Fibroblast of lung (primary cell): Measurements from ENCODE around the gene VSTM2B. TPM values are rescaled to one million over a fixed set of nuclear protein-coding genes. Genes with fewer than 3 reads are reported as not detected.

Experiments
- DNase-seq, 2 donors: peaks; one replicate each; pipeline versions ENCODE4 v3.0.0 to v3.0.0-alpha.2; 2010; ENCODE audit warnings: low read depth in 2 of 2
- H2AFZ ChIP-seq: 2 replicates; pipeline ENCODE4 v1.5.1; 2012; ENCODE audit warnings: low read length, control low read depth, inconsistent platforms
- H3K27ac ChIP-seq: 2 replicates; pipeline ENCODE4 v1.5.1; 2011; ENCODE audit warnings: low read length, control low read depth; ENCODE audit not compliant: insufficient read depth
- H3K27me3 ChIP-seq: 2 replicates; pipeline ENCODE4 v1.5.1; 2011; ENCODE audit warnings: mild to moderate bottlenecking, low read length; ENCODE audit not compliant: control insufficient read depth, insufficient read depth
- H3K36me3 ChIP-seq: 2 replicates; pipeline ENCODE4 v1.5.1; 2011; ENCODE audit warnings: low read length; ENCODE audit not compliant: control insufficient read depth, insufficient read depth
- H3K4me1 ChIP-seq: 2 replicates; pipeline ENCODE4 v1.5.1; 2011; ENCODE audit warnings: low read length; ENCODE audit not compliant: control insufficient read depth, insufficient read depth; ENCODE audit errors: extremely low read depth
- H3K4me2 ChIP-seq: 2 replicates; pipeline ENCODE4 v1.5.1; 2011; ENCODE audit warnings: low read length, control low read depth; ENCODE audit not compliant: insufficient read depth; ENCODE audit errors: extremely low read depth
- H3K4me3 ChIP-seq, 4 experiments: fragments of 200-600 bp in 1 of 4; sonication (generic) in 1 of 4; replicated peaks in 1 of 4; 2 replicates each; pipeline ENCODE4 v1.5.1; 2011 to 2016; ENCODE audit warnings: low read length in 4 of 4, low read depth in 3 of 4, mild to moderate bottlenecking in 3 of 4, control low read depth in 2 of 4, inconsistent platforms in 1 of 4, mixed read lengths in 1 of 4; ENCODE audit not compliant: insufficient read depth in 1 of 4; ENCODE audit errors: control extremely low read depth in 1 of 4
- H3K79me2 ChIP-seq: 2 replicates; pipeline ENCODE4 v1.5.1; 2012; ENCODE audit warnings: mild to moderate bottlenecking, low read length, inconsistent platforms; ENCODE audit not compliant: control insufficient read depth, insufficient read depth
- H3K9ac ChIP-seq: 2 replicates; pipeline ENCODE4 v1.5.1; 2011; ENCODE audit warnings: mild to moderate bottlenecking, low read length, control low read depth; ENCODE audit not compliant: insufficient read depth
- H3K9me3 ChIP-seq: 2 replicates; pipeline ENCODE4 v1.5.1; 2012; ENCODE audit warnings: low read depth, low read length; ENCODE audit not compliant: control insufficient read depth, insufficient read depth
- H4K20me1 ChIP-seq: 2 replicates; pipeline ENCODE4 v1.5.1; 2011; ENCODE audit warnings: low read length; ENCODE audit not compliant: control insufficient read depth, insufficient read depth; ENCODE audit errors: extremely low read depth
- CTCF ChIP-seq, 2 donors: IDR thresholded peaks in 1 of 2; conservative IDR thresholded peaks in 1 of 2; 1 replicate in 1 of 2; 2 replicates in 1 of 2; pipeline ENCODE4 v1.5.1; 2011 to 2012; ENCODE audit warnings: low read length in 2 of 2, control low read depth in 1 of 2, inconsistent platforms in 1 of 2, low read depth in 1 of 2, mild to moderate bottlenecking in 1 of 2
- EZH2 ChIP-seq: IDR thresholded peaks from 2 replicates; pipeline ENCODE4 v1.5.1; 2012; ENCODE audit warnings: low read length, control low read depth, mild to moderate bottlenecking; ENCODE audit errors: missing control alignments
- polyA plus RNA-seq, 2 donors: library from polyadenylated mRNA; depleted of rRNA in 1 of 2; stranded (reverse) in 1 of 2; unstranded in 1 of 2; fragments of >200 nt; gene quantifications; 2 replicates each; pipeline ENCODE4 v1.2.1, GENCODE V29; 2011 to 2012; ENCODE audit warnings: missing spikeins in 1 of 2
- total RNA-seq: library from RNA; depleted of rRNA; stranded (reverse); fragments of >200 nt; gene quantifications from 2 replicates; pipeline ENCODE4 v1.2.1, GENCODE V29; 2014

Gene VSTM2B
- total and polyA plus RNA-seq, 2 donors (not counting 1 experiment from before 2014, with no cell fraction given), result not detected

GRCh38 chr19:29509456-29509855 is 16.3 kb upstream of the VSTM2B start:
- Histone ChIP-seq H3K4me1 (no peaks in the 10 kb centered on the region), H3K27me3 (no peaks in the 10 kb centered on the region), H4K20me1 (no peaks in the 10 kb centered on the region), H3K9ac (no peak overlapping the region), H3K79me2 (no peaks in the 10 kb centered on the region), H3K4me2 (no peak overlapping the region), H3K27ac (no peak overlapping the region), H3K4me3 (no peak overlapping the region), H2AFZ (no peak overlapping the region), H3K9me3 (no peaks in the 10 kb centered on the region), H3K36me3 (no peaks in the 10 kb centered on the region)
- TF ChIP-seq CTCF (conservative IDR thresholded peaks at IDR 0.05 in 1 of 2, IDR thresholded peaks at IDR 0.05 in 1 of 2; ENCODE audit: low read depth in 1 of 2, low read length in 2 of 2) (no peak), EZH2 (no peak)
- no peak for DNase-seq

GRCh38 chr19:29510701-29511265 is 15.0 kb upstream of the VSTM2B start:
- Histone ChIP-seq H4K20me1 (no peaks in the 10 kb centered on the region), H3K27me3 (no peaks in the 10 kb centered on the region), H3K27ac (no peak overlapping the region), H3K4me2 (no peak overlapping the region), H2AFZ (no peak overlapping the region), H3K9me3 (no peaks in the 10 kb centered on the region), H3K79me2 (no peaks in the 10 kb centered on the region), H3K36me3 (no peaks in the 10 kb centered on the region), H3K4me1 (no peaks in the 10 kb centered on the region), H3K4me3 (no peak overlapping the region), H3K9ac (no peak overlapping the region)
- no peak for TF ChIP-seq CTCF (conservative IDR thresholded peaks at IDR 0.05 in 1 of 2, IDR thresholded peaks at IDR 0.05 in 1 of 2; ENCODE audit: low read depth in 1 of 2, low read length in 2 of 2)
- no peak for TF ChIP-seq EZH2
- DNase-seq, result no peak

- TF ChIP-seq CTCF (conservative IDR thresholded peaks at IDR 0.05 in 1 of 2, IDR thresholded peaks at IDR 0.05 in 1 of 2; ENCODE audit: low read depth in 1 of 2, low read length in 2 of 2), result no peak
- no peak for TF ChIP-seq EZH2
- no peaks in the 10 kb centered on the region for H3K27me3 ChIP-seq
- no peaks in the 10 kb centered on the region for H3K79me2 ChIP-seq
- H3K9me3 ChIP-seq, result no peaks in the 10 kb centered on the region
- H2AFZ ChIP-seq, result no peak overlapping the region
- no peak overlapping the region for H3K4me2 ChIP-seq
- H3K4me3 ChIP-seq, result no peak overlapping the region
- DNase-seq, result no peak
- no peak overlapping the region for H3K27ac ChIP-seq
- H3K36me3 ChIP-seq, result no peaks in the 10 kb centered on the region
- H3K9ac ChIP-seq, result no peak overlapping the region
- H4K20me1 ChIP-seq, result no peaks in the 10 kb centered on the region
- no peaks in the 10 kb centered on the region for H3K4me1 ChIP-seq
Measured at GRCh38 chr19:29511768-29512167, 14.0 kb upstream of the VSTM2B start.
